GM12878 (cell line): ENCODE measurements around the gene C1orf185. TPM values are rescaled to one million over a fixed set of nuclear protein-coding genes. Genes with fewer than 3 reads are reported as not detected.
"Not testable (repeated sequence)": the region's sequence is repeated elsewhere in the genome, so short reads cannot be mapped to it uniquely, and the experiment has no call there.

Experiments used
- ATAC-seq: fragments of 200-7000 bp; cut with Tn5 transposase; 3 replicates; pipeline ENCODE4 v1.9.1; 2020; ENCODE audit warnings: mild to moderate bottlenecking, moderate library complexity
- BruUV-seq: library from RNA; stranded (reverse); fragments of 400-500 nt; replicated peaks from 2 replicates; lab custom pipeline; 2021; lab: Mats Ljungman, UMichigan
- CTCF ChIA-PET: fragments of 300-600 bp; sonication (Branson Sonifier 250); formaldehyde crosslinking; extraction: SDS; loops from one replicate; lab custom pipeline; 2021; ENCODE audit warnings: inconsistent platforms; lab: Yijun Ruan, JAX
- POLR2A ChIA-PET: fragments of 350-600 bp; formaldehyde crosslinking; extraction: SDS; loops from one replicate; lab custom pipeline; 2021; ENCODE audit warnings: inconsistent platforms; lab: Charles Lee
- RAD21 ChIA-PET: fragments of 300-600 bp; sonication (Branson Sonifier 250); formaldehyde crosslinking; loops from one replicate; lab custom pipeline; 2023; ENCODE audit warnings: antibody characterized with exemption; ENCODE audit not compliant: unreplicated experiment; lab: Charles Lee
- SMC1A ChIA-PET: fragments of 300-600 bp; sonication (Branson Sonifier 250); formaldehyde crosslinking; loops from one replicate; lab custom pipeline; 2023; ENCODE audit not compliant: unreplicated experiment, uncharacterized antibody; lab: Charles Lee
- DNase-seq: peaks from one replicate; pipeline ENCODE4 v3.0.0-alpha.2; 2011; ENCODE audit warnings: low read depth, low spot score
- FAIRE-seq: peaks from 3 replicates; lab custom pipeline; 2011; peaks lifted over from hg19 to GRCh38; lab: Jason Lieb, UNC
- H2AFZ ChIP-seq: 2 replicates; pipeline ENCODE4 v1.6.0; 2011; ENCODE audit warnings: low read depth, low read length, control low read depth; ENCODE audit not compliant: control insufficient read depth
- H3K27ac ChIP-seq: 2 replicates; pipeline ENCODE4 v1.5.1; 2011; ENCODE audit warnings: control low read depth; ENCODE audit not compliant: control insufficient read depth, insufficient read depth
- H3K27me3 ChIP-seq, 2 experiments: replicated peaks in 1 of 2; 2 replicates each; pipeline versions ENCODE4 v1.6.0 to v1.6.1; 2011; ENCODE audit warnings: low read length in 1 of 2; ENCODE audit not compliant: control insufficient read depth in 2 of 2, insufficient read depth in 2 of 2
- H3K36me3 ChIP-seq, 2 experiments: 2 replicates each; pipeline ENCODE4 v1.5.1; 2011; ENCODE audit warnings: low read length in 1 of 2; ENCODE audit not compliant: control insufficient read depth in 2 of 2, insufficient read depth in 2 of 2
- H3K4me1 ChIP-seq: 2 replicates; pipeline ENCODE4 v1.6.1; 2011; ENCODE audit warnings: mild to moderate bottlenecking, low read length, moderate library complexity, mixed read lengths; ENCODE audit not compliant: control insufficient read depth, insufficient read depth
- H3K4me2 ChIP-seq: 2 replicates; pipeline ENCODE4 v1.6.0; 2011; ENCODE audit warnings: control low read depth; ENCODE audit not compliant: control insufficient read depth, insufficient read depth
- H3K4me3 ChIP-seq: fragments of 200-600 bp; sonication (generic); 2 replicates; pipeline ENCODE4 v1.5.1; 2016
- H3K79me2 ChIP-seq: 2 replicates; pipeline ENCODE4 v1.6.0; 2011; ENCODE audit warnings: low read length; ENCODE audit not compliant: control insufficient read depth, insufficient read depth
- H3K9ac ChIP-seq: 2 replicates; pipeline ENCODE4 v1.8.0; 2011; ENCODE audit warnings: low read length, control low read depth, mixed read lengths; ENCODE audit not compliant: control insufficient read depth, insufficient read depth
- H3K9me3 ChIP-seq: replicated peaks from 3 replicates; pipeline ENCODE4 v1.5.1; 2011; ENCODE audit warnings: mild to moderate bottlenecking, low read length; ENCODE audit not compliant: control insufficient read depth, insufficient read depth
- H4K20me1 ChIP-seq: 2 replicates; pipeline ENCODE4 v1.6.0; 2011; ENCODE audit not compliant: control insufficient read depth, insufficient read depth
- ASH2L ChIP-seq: fragments of 300-600, 200-600 bp; sonication (generic); IDR thresholded peaks from 2 replicates; pipeline ENCODE4 v1.6.1; 2017; ENCODE audit warnings: low read depth, mild to moderate bottlenecking, borderline replicate concordance
- CHD2 ChIP-seq: IDR thresholded peaks from 2 replicates; pipeline ENCODE4 v1.6.1; 2011; ENCODE audit warnings: low read depth, low read length, improper control_type of control experiment, borderline replicate concordance
- HDAC6 ChIP-seq: fragments of 200-600 bp; sonication (generic); IDR thresholded peaks from one replicate; pipeline ENCODE4 v1.8.0; 2017; ENCODE audit warnings: antibody characterized with exemption; ENCODE audit not compliant: unreplicated experiment
- MEF2A ChIP-seq: IDR thresholded peaks from 2 replicates; pipeline ENCODE4 v1.6.1; 2011; ENCODE audit warnings: low read depth, mild to moderate bottlenecking, low read length, moderate library complexity; ENCODE audit not compliant: insufficient read depth
- NFYB ChIP-seq: IDR thresholded peaks from 2 replicates; pipeline ENCODE4 v1.6.1; 2011; ENCODE audit warnings: low read depth, mild to moderate bottlenecking, low read length, improper control_type of control experiment, moderate library complexity; ENCODE audit not compliant: insufficient read depth
- NRF1 ChIP-seq: conservative IDR thresholded peaks from 2 replicates; pipeline ENCODE4 v1.6.1; 2011; ENCODE audit warnings: mild to moderate bottlenecking, low read depth, low read length, improper control_type of control experiment
- PBX3 ChIP-seq: IDR thresholded peaks from 2 replicates; pipeline ENCODE4 v1.6.1; 2011; ENCODE audit warnings: mild to moderate bottlenecking, low read depth, low read length, moderate library complexity; ENCODE audit not compliant: insufficient replicate concordance
- SP1 ChIP-seq: IDR thresholded peaks from one replicate; pipeline ENCODE4 v1.6.1; 2011; ENCODE audit warnings: low read depth, low read length
- SREBF1 ChIP-seq: IDR thresholded peaks from 2 replicates; pipeline ENCODE4 v1.6.1; 2012; ENCODE audit warnings: mild to moderate bottlenecking, low read length
- TBL1XR1 ChIP-seq: IDR thresholded peaks from 2 replicates; pipeline ENCODE4 v1.6.1; 2012; ENCODE audit warnings: low read depth, low read length, improper control_type of control experiment
- ZBED1 ChIP-seq: IDR thresholded peaks from 2 replicates; pipeline ENCODE4 v1.6.1; 2016; ENCODE audit warnings: borderline replicate concordance
- ZNF274 ChIP-seq: IDR thresholded peaks from one replicate; pipeline ENCODE4 v1.8.0; 2011; ENCODE audit not compliant: insufficient read length, insufficient read depth
- WGBS: methylation state at CpG from one replicate; pipeline ENCODE4 v1.1.6; 2016; ENCODE audit warnings: low lambda C conversion rate; ENCODE audit not compliant: insufficient replicate concordance, insufficient coverage; ENCODE audit errors: missing lambda C conversion rate; 5-methylcytosine and 5-hydroxymethylcytosine counted together
- in situ Hi-C: fragments of 300-500 bp; cut with MboI; formaldehyde crosslinking; loops from 9 replicates; pipeline ENCODE4 v1.14.3; 2018; ENCODE audit warnings: mixed read lengths
- intact Hi-C: fragments of 100-400 bp; cut with micrococcal nuclease; formaldehyde crosslinking; loops from one replicate; pipeline ENCODE4 v1.14.2; 2022; ENCODE audit not compliant: unreplicated experiment
- polyA plus RNA-seq, 11 experiments: library from polyadenylated mRNA; depleted of rRNA in 4 of 11; unstranded in 6 of 11; stranded (reverse) in 5 of 11; fragments of >200 nt; fragmentation: Nextera tagmentation in 4 of 11; fragmentation: Illumina TruSeq in 1 of 11; extraction: Ambion mirVana in 4 of 11; extraction: Trizol in 1 of 11; gene quantifications; 1 replicate in 1 of 11; 2 replicates in 10 of 11; pipeline versions ENCODE4 v1.2.1 to v1.2.3, GENCODE V29; 2011 to 2016; ENCODE audit warnings: inconsistent platforms in 2 of 11, missing spikeins in 2 of 11, low read depth in 1 of 11
- total RNA-seq, 4 experiments: library from RNA; depleted of rRNA in 3 of 4; stranded (reverse); fragments of >200 nt in 3 of 4; fragmentation: Illumina TruSeq in 1 of 4; extraction: Trizol in 1 of 4; gene quantifications; 2 replicates each; pipeline versions ENCODE4 v1.2.1 to v1.2.3, GENCODE V29; 2013 to 2021
- TF ChIP-seq, protein P1 (sequence below): fragments of 450-650 bp; IDR thresholded peaks from 2 replicates; pipeline ENCODE4 v1.6.1; 2017; ENCODE audit warnings: mild to moderate bottlenecking

The C1orf185 gene
- total and polyA plus RNA-seq, 10 of the 15 experiments (the other 5 are each of a cell fraction or from before 2014, with no cell fraction given) = 0.40 TPM; not detected in 9

GRCh38 chr1:51177988-51178387, 76.0 kb downstream of the C1orf185 start:
- WGBS = 58% methylated on average over 6 of the region's 6 CpGs
- H3K9ac ChIP-seq, H3K79me2 ChIP-seq, ATAC-seq, in situ Hi-C loops, H3K9me3 ChIP-seq, FAIRE-seq, H3K4me1 ChIP-seq, H4K20me1 ChIP-seq, DNase-seq, H3K4me2 ChIP-seq, H2AFZ ChIP-seq, H3K27ac ChIP-seq, H3K36me3 ChIP-seq, H3K4me3 ChIP-seq, intact Hi-C loops, H3K27me3 ChIP-seq, BruUV-seq: not testable (repeated sequence)
- peak; percentile 55 for TF ChIP-seq NFYB
- ChIA-PET POLR2A (interaction anchor here (0.7 kb wide), 1 partner anchor 694 kb away, joined by 3 read pairs; no protein-coding TSS in a partner anchor), RAD21 (interaction anchor here (0.6 to 2.2 kb wide), 2 partner anchors 11 to 64 kb away, joined by 4 to 6 read pairs; no protein-coding TSS in a partner anchor), SMC1A (interaction anchor here (0.6 to 3.6 kb wide), 2 partner anchors 11 to 305 kb away, joined by 3 to 16 read pairs; no protein-coding TSS in a partner anchor), CTCF (interaction anchor here (0.6 to 7.8 kb wide), 2 partner anchors 12 to 312 kb away, joined by 3 to 54 read pairs; no protein-coding TSS in a partner anchor)

- H3K27ac ChIP-seq = no peak overlapping the region
- H3K4me1 ChIP-seq = no peaks in the 10 kb centered on the region
- no peaks in the 10 kb centered on the region for H4K20me1 ChIP-seq
- intact Hi-C loops (loop anchor here (2.0 to 10.0 kb wide), 4 partner anchors 99 to 823 kb away; no protein-coding TSS in a partner anchor), in situ Hi-C loops (no loop called here)
- H2AFZ ChIP-seq = no peak overlapping the region
- H3K4me3 ChIP-seq = no peak overlapping the region
- H3K36me3 ChIP-seq = no peaks in the 10 kb centered on the region
- DNase-seq (no peak), FAIRE-seq (no peak), ATAC-seq (no peak)
- ChIA-PET RAD21 (interaction anchor here (0.7 to 6.6 kb wide), 7 partner anchors 9 to 413 kb away, joined by 3 to 68 read pairs (median 33); no protein-coding TSS in a partner anchor), SMC1A (interaction anchor here (0.6 to 5.5 kb wide), 19 partner anchors 9 to 1872 kb away, joined by 3 to 58 read pairs (median 4); partner anchors contain the start of gene CDKN2C), CTCF (interaction anchor here (0.6 to 7.7 kb wide), 25 partner anchors 10 to 421 kb away, joined by 3 to 220 read pairs (median 5); partner anchors contain the start of gene CDKN2C), POLR2A (interaction anchor here (0.6 kb wide), 1 partner anchor 312 kb away, joined by 4 read pairs; no protein-coding TSS in a partner anchor)
- no peak overlapping the region for H3K9ac ChIP-seq
- H3K79me2 ChIP-seq = no peaks in the 10 kb centered on the region
- no peaks in the 10 kb centered on the region for H3K9me3 ChIP-seq
- BruUV-seq = no TSS peak
- no peaks in the 10 kb centered on the region for H3K27me3 ChIP-seq
- no peak overlapping the region for H3K4me2 ChIP-seq
- TF ChIP-seq TBL1XR1 (no peak), SREBF1 (no peak), MEF2A (no peak), ZNF274 (no peak), ASH2L (no peak), PBX3 (no peak), SP1 (no peak), NRF1 (no peak), CHD2 (no peak), HDAC6 (no peak), ZBED1 (no peak)
- TF ChIP-seq, protein P1, sequence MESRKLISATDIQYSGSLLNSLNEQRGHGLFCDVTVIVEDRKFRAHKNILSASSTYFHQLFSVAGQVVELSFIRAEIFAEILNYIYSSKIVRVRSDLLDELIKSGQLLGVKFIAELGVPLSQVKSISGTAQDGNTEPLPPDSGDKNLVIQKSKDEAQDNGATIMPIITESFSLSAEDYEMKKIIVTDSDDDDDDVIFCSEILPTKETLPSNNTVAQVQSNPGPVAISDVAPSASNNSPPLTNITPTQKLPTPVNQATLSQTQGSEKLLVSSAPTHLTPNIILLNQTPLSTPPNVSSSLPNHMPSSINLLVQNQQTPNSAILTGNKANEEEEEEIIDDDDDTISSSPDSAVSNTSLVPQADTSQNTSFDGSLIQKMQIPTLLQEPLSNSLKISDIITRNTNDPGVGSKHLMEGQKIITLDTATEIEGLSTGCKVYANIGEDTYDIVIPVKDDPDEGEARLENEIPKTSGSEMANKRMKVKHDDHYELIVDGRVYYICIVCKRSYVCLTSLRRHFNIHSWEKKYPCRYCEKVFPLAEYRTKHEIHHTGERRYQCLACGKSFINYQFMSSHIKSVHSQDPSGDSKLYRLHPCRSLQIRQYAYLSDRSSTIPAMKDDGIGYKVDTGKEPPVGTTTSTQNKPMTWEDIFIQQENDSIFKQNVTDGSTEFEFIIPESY = no peak
Measured at GRCh38 chr1:51188230-51188629, 86.2 kb downstream of the C1orf185 start.
